Stimulated activated CD8-positive, alpha-beta memory T cell treated with anti-CD3 and anti-CD28 coated beads, Interleukin-2, amount 100 ng/mL, for 1 hour (primary cell): ENCODE results near the gene SPPL3.
"Not testable (repeated sequence)": the region's sequence is repeated elsewhere in the genome, so short reads cannot be mapped to it uniquely, and the experiment has no call there.

Experiments
- DNase-seq, 2 donors: peaks; one replicate each; pipeline ENCODE4 v3.0.0-alpha.2; 2020; ENCODE audit warnings: low read depth in 2 of 2

The SPPL3 gene

DNA sequence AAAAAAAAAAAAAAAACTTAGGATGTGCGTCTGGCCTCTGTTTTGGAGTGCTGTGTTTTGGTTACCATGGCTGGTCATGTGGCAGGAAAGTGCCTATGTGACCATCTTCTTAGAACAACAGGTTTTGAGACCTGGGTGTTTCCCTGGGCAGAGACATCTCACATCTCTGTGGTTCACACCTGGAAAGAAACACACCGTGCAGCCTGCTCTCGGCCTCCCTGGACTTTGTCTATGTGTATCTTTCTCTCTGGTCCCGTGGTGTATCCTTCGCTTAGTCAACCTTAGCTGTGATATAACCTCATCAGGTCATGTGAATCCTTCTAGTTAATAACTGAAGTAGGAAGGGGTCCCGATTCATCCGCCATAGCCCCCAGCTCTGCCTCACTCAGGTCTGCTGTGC is 155.9 kb downstream of the SPPL3 start:
- DNase-seq: no peak

DNA sequence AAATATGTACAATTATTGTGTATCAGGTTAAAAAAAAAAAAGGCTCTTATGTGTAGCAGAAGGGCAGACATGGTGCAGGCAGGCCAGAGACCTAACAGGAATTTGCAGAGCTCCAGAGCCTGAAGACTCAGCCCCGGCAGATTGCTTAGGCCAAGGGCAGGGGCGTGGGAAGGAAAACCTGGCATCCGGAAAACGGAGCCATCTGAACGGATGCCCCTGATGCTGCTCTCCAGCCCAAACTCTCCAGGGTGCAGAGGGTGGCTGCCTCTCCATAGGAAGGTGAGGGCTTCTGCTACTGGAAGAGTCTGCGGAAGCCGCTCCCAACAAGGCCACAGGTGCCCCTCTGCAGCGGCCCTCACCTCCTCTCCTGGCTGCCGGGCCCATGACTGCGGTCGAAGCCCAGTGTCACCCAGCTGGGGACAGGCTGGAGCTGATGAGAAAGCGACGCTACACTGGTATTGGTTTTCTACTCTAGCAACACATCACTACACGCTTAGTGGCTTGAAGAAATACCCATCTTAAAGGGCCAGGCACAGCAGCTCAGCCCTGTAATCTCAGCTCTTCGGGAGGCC is 159.2 kb downstream of the SPPL3 start:
- no peak for DNase-seq

DNA sequence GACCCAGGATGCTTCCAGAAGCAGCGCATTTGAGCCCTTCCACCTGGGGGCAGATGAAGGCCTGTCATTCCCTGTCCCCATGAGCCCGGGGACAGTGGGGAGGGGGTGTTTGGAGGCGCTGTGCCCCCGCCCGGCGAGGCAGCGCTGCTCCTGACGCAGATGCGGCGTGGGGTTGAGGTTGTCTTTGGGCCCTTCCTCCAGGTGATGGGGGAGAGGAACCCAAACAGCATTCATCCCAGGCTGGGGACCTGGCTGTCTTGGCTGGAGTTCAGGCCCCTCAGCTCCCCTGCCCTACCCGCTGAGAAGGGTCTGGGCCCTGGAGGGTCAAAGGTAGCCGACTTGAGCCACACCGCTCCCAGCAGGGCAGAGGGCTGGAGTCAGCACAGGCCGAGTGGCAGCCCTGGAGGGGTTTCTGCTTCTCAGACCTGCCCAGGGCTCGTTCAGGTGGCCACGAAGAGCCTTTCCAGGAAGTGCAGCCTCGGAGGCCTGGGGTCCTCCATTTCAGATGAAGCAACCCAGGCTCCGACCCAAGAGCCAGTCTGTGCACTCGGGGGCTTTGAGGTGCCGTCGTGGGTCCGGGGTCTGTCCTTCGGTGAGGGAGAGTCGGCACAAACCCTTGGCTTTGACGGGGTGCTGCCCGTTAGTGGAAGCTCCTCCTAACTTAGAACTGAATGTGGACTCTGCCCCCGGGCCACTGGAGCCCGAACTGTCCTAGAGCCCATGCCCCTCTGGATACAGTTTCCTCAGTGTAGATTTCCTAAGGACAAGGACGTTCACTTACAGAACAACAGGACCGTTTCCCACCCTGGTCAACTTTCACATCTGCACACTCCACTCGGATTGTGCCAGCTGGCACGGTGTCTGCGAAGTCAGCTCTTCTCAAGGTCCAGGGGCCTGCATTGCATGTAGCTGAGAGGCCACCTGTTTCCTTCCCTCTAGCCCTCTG is 162.4 kb downstream of the SPPL3 start:
- no peak for DNase-seq

DNA sequence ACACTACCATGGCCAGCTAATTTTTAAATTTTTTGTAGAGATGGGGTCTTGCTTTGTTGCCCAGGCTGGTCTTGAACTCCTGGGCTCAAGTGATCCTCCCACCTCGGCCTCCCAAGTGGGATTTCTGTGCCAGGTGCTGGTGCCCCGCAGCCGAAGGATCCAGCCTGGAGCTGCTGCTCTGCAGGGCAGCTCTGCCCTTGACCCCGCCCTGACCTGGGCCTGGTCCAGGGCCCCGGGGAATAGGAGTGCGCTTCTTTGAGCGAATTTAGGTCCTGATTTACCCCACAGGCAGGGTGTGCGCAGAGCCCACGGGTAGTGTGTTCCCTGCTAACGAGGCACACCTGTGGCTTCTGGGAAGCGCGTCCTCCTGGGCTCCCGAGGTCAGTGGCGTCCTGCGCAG is 163.3 kb downstream of the SPPL3 start:
- no peak for DNase-seq

DNA sequence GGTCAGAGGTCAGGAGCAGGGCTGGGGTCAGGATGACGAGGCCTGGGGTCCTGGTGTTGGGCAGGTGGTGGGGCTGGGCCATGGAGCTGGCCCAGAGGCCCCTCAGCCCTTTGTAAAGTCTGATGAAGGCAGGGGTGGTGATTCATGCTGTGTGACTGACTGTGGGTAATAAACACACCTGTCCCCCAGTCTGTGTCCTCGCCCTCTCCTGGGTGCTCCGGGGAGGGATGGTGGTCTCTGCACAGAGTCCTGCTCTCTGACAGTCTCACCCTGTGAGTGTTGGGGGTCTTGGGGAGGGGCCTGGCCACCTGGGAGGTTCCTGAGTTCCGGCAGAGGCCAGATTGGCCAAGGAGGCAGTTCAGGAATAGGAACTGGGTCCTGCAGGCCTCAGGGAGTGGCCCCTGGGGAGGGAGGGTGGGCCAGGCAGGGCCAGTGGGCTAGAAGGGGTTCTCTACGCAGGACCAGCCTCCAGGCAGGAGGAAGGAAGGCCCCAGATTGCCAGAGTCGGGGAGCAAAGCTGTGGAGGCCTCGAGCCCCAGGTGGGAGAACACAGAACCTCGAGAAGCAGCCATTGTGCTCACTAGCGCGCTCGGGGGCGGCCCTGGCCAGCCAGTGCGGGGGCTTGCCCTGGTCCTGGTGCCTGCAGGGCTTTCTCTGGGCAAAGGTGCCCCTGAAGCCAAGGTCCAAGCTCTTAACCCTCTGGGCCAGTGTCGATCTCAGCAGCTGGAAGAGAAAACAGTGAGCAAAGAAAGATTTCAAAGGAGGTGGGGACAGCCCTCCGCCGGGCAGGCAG is 164.1 kb downstream of the SPPL3 start:
- DNase-seq: no peak

DNA sequence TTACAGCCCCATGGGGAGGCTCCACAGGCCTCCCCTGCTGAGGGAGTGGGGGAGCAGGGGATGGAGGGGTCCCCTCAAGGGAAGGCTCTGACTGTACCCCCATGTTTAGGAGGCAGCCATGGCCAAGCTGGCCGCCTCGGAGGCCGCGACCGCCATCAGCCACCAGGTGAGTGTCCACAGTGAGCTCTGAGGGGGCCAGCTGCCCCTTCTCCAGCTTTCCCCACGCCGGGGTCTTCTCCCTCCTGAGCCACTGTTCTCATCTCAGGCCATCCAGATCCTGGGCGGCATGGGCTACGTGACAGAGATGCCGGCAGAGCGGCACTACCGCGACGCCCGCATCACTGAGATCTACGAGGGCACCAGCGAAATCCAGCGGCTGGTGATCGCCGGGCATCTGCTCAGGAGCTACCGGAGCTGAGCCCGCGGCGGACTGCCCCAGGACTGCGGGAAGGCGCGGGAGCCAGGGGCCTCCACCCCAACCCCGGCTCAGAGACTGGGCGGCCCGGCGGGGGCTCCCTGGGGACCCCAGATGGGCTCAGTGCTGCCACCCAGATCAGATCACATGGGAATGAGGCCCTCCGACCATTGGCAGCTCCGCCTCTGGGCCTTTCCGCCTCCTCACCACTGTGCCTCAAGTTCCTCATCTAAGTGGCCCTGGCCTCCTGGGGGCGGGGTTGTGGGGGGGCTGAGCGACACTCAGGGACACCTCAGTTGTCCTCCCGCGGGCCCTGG is 165.0 kb downstream of the SPPL3 start:
- no peak for DNase-seq

DNA sequence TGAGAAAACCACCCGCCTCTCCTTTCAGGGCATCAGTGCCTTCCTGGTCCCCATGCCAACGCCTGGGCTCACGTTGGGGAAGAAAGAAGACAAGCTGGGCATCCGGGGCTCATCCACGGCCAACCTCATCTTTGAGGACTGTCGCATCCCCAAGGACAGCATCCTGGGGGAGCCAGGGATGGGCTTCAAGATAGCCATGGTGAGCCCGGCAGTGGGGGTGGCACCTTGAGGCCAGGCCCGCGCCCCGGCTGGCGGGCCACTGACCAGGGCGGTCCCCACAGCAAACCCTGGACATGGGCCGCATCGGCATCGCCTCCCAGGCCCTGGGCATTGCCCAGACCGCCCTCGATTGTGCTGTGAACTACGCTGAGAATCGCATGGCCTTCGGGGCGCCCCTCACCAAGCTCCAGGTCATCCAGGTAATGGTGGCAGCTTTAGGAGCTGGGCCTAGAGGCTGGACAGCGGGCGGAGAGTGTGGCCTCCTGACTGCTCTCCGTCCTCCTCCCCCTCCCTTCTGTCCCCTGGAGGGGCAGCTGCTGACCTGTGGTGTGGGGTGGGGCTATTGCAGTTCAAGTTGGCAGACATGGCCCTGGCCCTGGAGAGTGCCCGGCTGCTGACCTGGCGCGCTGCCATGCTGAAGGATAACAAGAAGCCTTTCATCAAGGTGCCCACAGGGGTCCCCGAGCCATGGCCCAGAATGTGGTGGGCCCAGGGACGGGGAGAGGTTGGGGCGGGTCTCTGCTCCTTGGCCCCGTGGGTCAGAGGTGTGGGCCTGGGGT is 165.7 kb downstream of the SPPL3 start:
- no peak for DNase-seq

DNA sequence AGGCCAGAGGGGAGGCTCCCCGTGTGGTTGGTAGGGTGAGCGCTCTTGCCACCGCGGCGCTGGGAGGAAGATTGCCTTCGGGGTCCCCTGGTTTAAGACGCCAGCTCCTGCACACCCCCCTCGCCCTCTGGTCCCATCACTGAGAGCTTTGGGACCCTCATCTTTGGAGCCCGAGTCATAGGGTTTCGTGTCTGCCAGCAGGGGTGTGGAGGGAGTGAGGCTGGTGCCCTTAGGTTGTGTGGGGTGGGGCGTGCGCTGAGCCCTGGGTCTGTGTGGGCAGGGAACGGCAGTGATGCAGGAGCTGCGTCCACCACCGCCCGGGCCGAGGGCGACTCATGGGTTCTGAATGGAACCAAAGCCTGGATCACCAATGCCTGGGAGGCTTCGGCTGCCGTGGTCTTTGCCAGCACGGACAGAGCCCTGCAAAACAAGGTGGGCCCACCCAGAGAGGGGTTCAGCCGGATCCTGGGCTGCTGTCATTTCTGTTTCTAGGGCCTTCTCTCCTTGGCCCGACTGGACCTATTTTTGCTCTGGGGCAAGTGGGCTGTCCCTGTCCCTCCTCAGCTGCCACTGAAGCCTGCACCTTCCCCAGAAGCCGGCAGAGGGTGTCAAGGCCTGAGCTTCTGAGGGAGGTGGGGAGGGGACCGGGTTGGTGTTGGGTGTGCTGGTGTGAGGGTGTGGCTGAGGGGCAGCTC is 166.5 kb downstream of the SPPL3 start:
- DNase-seq: no peak

DNA sequence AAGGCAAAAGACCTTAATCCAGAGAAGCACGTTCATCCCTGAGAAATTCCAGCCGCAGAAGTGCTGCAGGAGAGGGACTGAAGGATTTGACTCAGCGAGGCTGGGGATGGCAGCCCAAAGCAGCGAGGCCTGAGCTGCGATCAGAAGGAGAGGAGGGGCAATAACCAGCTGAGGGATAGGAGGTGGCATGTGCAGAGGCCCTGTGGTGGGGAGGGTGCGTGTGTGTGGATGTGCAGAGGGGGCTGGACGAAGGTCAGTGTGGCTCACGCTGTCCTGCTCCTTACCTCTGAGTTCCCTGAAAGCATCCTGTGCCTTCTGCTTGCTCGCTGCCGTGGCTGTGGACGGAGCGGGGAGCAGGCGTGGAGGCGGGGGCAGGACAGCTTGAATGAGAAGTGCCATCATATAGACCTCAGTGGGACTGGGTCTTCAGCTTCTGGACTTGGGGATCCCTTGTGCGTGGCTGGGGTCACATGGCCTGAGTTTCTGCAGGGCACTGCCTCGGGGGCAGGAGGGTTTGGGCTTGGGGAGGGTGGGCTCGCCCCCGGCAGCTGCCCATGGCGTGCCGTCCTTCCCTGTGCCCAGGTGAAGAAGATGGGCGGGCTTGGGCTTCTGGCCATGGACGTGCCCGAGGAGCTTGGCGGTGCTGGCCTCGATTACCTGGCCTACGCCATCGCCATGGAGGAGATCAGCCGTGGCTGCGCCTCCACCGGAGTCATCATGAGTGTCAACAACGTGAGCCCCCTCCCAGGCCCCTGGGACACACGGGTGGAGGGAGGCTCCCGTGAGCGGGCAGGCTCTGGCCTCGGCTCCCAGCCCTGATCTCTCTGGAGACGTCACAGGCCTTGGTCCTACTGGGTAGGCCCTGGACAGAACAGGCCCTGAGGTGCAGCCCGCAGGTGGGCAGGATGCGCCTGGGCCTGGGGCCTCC is 167.5 kb downstream of the SPPL3 start:
- DNase-seq: no peak

DNA sequence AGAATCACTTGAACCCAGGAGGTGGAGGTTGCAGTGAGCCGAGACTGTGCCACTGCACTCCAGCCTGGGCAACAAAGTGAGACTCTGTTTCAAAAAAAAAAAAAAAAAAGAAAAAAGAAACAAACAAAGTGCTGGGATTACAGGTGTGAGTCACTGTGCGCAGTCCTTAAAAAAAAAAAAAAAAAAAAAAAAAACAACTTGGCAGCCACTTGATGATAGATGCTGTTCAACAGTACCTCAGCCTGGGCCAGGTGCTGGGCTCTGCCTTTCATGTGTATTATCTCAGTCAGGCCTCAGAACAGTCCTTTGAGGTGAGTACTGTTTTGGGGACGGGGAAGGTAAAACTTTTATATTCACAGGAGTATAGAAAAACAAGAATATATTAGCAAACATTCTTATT is 169.0 kb downstream of the SPPL3 start:
- DNase-seq: no peak

DNA sequence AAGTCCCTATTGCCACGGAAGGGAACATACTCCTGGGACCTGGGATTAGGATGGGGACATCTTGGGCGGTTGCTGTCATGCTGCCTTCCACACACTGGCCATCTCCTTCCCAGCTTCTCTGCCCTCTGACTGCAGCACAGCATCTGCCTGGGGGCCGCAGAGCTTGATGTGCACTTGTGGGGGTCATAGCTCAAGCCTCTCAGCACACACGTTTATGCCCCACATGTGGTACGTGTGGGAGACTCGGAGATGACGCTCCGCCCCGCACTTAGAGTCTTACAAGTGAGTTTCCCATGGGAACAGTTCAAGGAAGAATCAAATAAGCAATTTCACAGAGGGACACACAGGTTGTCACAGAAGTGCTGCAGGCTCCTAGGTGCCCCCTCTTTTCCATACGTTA is 169.9 kb downstream of the SPPL3 start:
- no peak for DNase-seq

DNA sequence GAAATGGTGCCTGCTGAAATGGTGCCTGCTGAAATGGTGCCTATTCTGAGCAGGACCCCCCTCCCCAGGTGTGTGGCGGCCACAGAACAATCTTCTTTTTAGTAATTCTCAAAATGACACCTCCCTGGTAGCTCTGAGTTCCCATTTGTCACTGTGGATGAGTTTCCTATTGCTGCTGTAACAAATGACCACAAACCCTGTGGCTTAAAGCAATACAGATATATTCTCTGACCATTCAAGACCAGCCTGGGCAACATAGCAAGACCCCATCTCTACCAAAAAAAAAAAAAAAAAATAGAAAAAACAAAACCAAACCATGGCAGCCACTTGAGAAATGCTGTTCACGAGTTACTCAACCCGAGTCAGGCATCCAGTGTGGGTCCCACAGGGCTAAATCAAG is 170.6 kb downstream of the SPPL3 start:
- no peak for DNase-seq

DNA sequence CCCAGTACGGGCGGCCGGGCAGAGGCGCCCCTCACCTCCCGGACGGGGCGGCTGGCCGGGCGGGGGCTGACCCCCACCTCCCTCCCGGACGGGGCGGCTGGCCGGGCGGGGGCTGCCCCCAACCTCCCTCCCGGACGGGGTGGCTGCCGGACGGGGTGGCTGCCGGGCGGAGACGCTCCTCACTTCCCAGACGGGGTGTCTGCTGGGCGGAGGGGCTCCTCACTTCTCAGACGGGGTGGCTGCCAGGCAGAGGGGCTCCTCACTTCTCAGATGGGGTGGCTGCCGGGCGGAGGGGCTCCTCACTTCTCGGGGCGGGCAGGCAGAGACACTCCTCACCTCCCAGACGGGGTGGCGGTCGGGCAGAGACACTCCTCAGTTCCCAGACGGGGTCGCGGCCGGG is 172.0 kb downstream of the SPPL3 start:
- not testable (repeated sequence) for DNase-seq

DNA sequence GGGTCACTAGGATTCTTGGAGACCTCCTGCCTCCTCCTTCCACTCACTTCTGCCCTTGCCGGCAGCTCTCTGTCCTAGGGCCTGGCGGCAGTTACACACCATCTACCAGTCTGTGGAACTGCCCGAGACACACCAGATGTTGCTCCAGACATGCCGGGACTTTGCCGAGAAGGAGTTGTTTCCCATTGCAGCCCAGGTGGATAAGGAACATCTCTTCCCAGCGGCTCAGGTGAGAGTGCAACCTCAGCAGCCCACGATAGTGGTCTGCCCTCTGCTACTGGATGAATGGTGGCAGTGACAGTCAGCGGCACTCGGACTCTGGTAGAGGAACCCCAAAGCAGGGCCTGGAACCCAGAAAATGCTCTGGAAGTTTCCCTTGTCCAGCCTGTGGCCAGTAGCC is 177.2 kb downstream of the SPPL3 start:
- no peak for DNase-seq

DNA sequence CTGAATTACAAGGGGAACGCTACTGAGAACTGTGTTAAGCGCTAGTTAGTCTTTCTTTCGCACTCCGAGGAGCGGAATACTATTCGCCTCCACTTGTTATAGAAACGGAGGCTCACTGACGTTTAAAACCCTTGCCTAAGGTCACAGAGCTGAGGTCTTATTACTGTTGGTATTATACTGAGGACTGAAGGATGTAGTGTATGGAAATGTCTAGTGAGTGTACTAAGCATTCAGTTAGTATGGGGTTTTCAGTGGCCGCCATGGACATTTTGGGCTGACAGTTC is 177.7 kb downstream of the SPPL3 start:
- DNase-seq: no peak

DNA sequence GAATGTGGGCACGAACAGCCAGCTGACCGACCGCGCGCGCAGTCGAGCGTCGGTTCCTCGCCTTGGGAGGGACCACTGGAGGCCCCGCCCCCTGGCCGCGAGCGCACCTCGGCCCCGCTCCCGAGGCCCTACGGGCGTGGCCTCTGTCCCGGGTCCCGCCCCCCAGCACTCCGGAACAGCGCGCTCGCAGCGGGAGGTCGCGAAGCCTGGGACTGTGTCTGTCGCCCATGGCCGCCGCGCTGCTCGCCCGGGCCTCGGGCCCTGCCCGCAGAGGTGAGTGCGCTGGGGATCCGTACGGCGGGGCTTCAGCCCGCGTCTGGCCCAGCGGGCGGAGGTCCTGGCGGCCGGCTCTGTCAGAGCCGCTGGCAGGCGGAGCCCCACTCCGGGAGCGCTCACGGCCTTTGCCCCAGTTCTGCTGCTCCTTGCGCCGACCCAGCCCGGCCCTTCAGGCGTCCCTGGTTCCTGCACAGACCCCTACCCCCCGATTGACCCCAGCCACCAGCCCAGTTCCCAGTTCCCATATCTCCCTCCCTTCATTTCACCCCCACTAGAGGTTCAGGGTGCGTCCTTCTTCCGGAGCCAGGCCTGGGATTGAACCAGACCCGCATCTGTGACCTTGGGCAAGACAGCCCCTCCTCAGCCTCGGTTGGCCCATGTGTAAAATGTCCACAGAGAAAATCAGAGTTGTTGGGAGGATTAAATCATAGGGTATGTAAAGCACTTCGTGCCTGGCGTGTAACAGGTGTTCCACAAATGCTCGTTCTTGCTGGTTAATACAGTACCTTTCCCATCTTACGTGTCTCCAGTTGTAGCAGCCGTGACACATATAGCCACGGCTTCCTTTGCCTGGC is 178.3 kb downstream of the SPPL3 start, which contains the start of gene ACADS:
ACADS (plus strand) TSS at position 168 of the 851 bp plus-strand sequence; CDS start at position 228, 60 bp downstream.
- DNase-seq: peak; percentile 73 to 81

DNA sequence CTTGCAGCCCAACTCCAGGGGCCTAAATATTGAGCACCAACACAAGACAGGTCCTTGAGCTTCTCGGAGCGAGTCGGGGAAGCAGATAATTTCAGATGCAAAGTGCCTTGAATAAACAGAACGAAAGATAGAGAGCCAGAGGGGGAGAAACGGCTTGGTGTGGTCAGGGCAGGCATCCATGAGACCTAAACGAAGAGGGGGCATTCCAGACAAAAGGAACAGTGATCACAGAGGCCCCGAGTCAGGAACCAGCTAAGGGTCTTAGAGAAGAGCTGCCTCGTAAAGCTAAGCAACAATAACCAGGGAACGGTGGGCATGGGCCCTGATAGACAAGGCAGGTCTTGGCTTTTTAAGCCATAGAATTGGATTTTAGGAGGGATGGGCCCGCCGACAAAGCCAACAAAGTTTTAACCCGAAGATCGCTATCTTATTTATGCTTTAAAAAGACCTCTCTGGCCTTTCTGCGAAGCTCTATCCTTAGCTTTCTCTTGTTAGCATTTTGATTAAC is 179.0 kb downstream of the SPPL3 start:
- DNase-seq: no peak

DNA sequence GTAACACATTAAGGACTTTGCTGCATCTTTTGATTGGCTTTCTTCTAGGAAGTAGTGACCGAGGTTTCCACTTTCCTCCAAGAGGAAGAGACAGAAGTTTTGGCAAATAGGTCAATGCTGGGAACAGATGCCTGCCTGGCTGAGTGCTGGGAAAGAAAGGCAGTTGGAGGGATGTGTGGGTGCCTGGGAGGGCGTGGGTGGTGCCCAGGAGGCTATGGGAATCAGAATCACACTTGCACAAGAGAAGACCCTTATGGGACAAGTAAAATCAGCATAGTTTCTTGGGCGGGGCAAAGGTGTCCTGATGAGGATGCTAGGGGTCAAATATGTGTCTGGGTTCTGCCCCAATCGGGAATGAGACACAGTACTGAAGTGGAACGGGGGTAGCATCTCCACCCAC is 179.4 kb downstream of the SPPL3 start:
- DNase-seq: no peak
